NB4 (cell line): ENCODE measurements around the gene SNRNP200.
"Not testable (repeated sequence)": the region's sequence is repeated elsewhere in the genome, so short reads cannot be mapped to it uniquely, and the experiment has no call there.

Source experiments
- DNase-seq: peaks from one replicate; pipeline ENCODE4 v3.0.0; 2010; ENCODE audit warnings: low read depth
- H3K4me3 ChIP-seq: one replicate; pipeline ENCODE4 v1.5.1; 2011; ENCODE audit warnings: mild to moderate bottlenecking, low read depth, low read length, moderate library complexity
- MYC ChIP-seq: IDR thresholded peaks from 2 replicates; pipeline ENCODE4 v1.6.1; 2011; ENCODE audit warnings: low read depth, low read length
- POLR2A ChIP-seq: IDR thresholded peaks from 2 replicates; pipeline ENCODE4 v1.6.1; 2011; ENCODE audit warnings: mild to moderate bottlenecking; ENCODE audit not compliant: insufficient read length; ENCODE audit errors: extremely low read depth
- TF ChIP-seq, protein P1 (sequence below): IDR thresholded peaks from 2 replicates; pipeline ENCODE4 v1.6.1; 2011; ENCODE audit warnings: low read depth, low read length
- TF ChIP-seq, protein P2 (sequence below): IDR thresholded peaks from one replicate; pipeline ENCODE4 v1.5.1; 2012; ENCODE audit warnings: low read depth, low read length

SNRNP200 gene

DNA sequence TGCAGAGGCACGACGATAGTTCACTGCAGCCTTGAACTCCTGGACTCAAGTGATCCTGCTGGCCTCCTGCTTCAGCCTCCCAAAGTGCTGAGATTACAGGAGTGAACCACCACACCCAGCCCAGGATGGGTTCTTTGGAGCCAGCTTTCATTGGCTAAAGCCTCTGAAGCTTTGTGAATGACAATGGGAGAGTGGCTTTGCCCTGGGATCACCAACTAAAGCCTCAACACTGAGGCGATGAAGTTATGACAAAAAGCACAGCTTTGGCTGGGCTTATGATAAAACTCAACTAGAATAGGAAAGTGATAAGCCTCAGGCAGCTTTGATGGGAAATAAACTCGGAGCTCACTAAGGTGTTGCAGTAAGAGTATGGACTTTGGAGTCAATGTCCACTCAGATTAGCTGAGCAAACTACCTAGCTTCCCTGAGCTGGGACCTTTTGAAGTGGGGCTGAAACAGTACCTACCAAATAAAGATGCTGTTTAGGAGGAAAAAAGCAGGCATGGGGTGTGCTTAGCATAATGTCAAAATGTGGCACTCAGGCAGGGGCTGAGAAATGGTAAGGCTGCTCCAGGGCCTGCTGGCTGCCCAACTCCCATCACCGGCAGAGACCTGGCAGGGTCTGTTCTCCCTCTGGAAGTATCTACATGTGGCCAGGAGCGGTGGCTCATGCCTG lies 43.9 kb downstream of the SNRNP200 start:
- TF ChIP-seq, protein P1, sequence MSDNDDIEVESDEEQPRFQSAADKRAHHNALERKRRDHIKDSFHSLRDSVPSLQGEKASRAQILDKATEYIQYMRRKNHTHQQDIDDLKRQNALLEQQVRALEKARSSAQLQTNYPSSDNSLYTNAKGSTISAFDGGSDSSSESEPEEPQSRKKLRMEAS: no peak
- TF ChIP-seq MYC: no peak
- no peak for TF ChIP-seq POLR2A
- TF ChIP-seq, protein P2, sequence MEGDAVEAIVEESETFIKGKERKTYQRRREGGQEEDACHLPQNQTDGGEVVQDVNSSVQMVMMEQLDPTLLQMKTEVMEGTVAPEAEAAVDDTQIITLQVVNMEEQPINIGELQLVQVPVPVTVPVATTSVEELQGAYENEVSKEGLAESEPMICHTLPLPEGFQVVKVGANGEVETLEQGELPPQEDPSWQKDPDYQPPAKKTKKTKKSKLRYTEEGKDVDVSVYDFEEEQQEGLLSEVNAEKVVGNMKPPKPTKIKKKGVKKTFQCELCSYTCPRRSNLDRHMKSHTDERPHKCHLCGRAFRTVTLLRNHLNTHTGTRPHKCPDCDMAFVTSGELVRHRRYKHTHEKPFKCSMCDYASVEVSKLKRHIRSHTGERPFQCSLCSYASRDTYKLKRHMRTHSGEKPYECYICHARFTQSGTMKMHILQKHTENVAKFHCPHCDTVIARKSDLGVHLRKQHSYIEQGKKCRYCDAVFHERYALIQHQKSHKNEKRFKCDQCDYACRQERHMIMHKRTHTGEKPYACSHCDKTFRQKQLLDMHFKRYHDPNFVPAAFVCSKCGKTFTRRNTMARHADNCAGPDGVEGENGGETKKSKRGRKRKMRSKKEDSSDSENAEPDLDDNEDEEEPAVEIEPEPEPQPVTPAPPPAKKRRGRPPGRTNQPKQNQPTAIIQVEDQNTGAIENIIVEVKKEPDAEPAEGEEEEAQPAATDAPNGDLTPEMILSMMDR: no peak
- no peak overlapping the region for H3K4me3 ChIP-seq

DNA sequence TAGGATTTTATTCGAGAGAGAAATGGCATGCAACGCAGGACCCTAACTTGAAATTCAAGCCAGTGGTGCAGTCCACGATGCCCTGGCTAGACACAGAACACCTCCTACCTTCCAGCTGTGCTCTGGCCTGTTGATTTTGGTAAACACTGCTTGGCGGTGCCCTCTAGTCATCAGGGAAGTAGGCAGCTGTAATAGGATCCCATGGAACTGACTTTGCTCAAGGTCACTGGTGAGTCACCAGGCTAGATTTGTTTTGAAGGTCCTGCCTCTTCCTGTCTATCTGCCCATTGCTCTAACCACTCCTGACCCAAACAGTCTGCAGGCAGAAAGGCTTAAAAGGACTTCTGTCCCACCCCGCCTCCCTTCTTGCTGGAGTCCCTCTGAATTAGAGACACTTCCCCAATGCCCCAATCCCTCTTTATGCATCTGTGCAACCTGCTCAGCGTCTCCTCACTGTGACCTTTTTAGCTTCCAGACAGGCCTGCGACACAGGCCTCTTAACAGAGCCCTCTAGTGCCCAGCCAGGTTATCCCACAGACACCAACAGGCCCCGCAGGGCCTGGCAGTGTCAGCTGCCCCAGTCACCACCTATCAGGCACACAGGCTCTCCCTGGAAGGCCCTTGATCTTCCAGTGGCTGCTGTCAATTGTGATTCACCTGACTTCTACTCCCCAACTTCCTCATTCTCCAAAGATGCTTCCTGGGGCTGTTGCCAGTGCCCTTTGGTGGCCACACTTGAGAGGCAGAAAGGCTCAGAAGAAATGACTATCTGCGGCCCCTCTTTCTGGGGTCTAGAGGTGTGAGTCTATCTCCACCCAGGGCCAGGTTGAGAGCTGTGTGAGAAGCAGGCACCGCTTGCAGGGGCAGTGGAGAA lies 44.7 kb downstream of the SNRNP200 start:
- peak; percentile 90 for DNase-seq
- H3K4me3 ChIP-seq: peak overlapping the region; percentile 27
- TF ChIP-seq, protein P2: peak; percentile 58
- TF ChIP-seq MYC: no peak
- TF ChIP-seq POLR2A: no peak
- TF ChIP-seq, protein P1: 0 out of 2 replicates have a peak, but pooled peaks have one; percentile 5

More for the DNA sequence above, 43.9 kb downstream of the SNRNP200 start:
- DNase-seq: no peak

DNA sequence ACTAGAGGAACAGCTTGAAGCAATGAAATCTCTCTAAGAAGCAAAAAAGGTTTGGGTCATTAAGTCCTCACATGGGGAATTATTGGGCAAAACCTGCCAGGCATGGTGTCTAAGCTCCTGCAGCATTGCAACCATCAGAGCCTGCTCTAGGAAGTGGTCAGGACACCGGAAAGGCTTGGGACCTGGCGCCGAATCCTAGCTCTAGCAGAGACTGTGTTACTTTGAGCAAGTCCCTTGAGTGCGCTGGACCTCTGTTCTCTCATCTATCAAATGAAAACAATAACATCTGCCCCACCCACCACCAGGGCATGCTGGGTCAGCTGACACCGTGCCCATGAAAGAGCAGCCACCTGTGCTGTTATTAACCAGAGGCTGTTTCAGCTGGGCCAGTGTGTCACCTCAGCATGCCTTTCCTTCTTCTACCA lies 45.8 kb downstream of the SNRNP200 start:
- no peak for DNase-seq
- no peak overlapping the region for H3K4me3 ChIP-seq
- TF ChIP-seq MYC (no peak), POLR2A (no peak)
- TF ChIP-seq, protein P1: no peak
- TF ChIP-seq, protein P2: no peak

DNA sequence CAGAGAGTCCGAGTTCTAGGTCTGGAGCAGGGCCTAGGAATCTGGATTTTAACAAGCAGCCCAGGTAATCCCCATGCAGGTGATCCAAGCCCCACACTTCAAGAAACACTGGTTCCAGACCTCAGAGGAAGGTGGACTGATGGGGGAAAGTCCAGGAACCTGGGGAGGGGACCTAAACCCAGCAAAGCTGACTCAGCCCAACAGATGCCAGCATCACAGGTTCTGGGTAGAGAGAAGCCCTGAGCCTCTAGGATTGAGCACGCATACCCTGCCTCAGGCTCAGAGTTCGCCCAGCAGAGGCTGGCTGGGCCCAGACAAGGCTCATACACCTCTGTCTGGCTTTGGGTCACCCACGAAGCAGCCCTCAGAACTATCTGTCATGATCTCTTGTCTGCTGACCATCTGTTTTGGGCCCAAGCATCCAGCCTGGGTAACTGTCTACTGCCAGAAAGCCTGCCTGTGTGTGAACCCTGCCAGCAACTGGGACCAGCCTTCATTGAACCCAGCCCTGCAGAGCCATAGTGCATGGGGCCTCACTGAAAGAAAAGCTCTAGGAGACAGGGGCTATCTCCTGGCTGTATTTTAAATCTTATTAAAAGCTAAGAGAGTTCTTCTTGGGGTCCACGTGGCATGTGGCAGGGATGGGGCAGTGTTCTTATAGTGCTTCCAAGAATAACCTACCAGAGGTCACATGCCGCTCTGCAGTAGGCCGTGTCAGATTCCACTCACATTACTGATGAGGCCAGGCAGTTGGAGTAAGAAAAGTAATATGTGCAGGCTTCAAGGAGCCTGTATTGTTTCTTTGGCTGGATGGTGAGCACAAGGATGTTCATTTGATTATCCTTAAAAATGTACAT lies 47.0 kb downstream of the SNRNP200 start:
- DNase-seq: no peak
- no peak overlapping the region for H3K4me3 ChIP-seq
- TF ChIP-seq POLR2A (no peak), MYC (no peak)
- TF ChIP-seq, protein P2: no peak
- TF ChIP-seq, protein P1: no peak

DNA sequence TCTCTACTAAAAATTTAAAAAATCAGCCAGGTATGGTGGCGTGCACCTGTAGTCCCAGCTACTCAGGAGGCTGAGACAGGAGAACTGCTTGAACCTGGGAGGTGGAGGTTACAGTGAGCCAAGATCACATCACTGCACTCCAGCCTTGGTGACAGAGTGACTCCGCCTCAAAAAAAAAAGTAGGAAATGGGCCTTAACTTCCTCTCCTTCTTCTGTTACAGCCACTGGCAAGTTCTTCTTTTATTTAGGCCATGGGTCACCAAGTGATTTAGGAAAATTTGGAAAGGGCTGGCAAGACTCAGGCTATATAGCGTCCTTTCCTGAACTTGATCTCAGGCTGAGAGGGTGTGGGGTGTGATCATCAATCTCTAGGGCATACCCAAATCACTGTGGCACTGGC lies 47.6 kb downstream of the SNRNP200 start:
- peak; percentile 59 for DNase-seq

More for the DNA sequence above, 47.6 kb downstream of the SNRNP200 start:
- not testable (repeated sequence) for H3K4me3 ChIP-seq
